Hematopoietic multipotent progenitor cell treated with erythropoietin and hydrocortisone succinate and interleukin-3 and kit ligand, for 17 days (in vitro differentiated cells): ENCODE measurements around the gene SFSWAP.
"Not testable (repeated sequence)": the region's sequence is repeated elsewhere in the genome, so short reads cannot be mapped to it uniquely, and the experiment has no call there.

Experiments used
- DNase-seq: peaks from one replicate; pipeline ENCODE4 v3.0.0-alpha.2; 2015; ENCODE audit warnings: low spot score

SFSWAP gene

DNA sequence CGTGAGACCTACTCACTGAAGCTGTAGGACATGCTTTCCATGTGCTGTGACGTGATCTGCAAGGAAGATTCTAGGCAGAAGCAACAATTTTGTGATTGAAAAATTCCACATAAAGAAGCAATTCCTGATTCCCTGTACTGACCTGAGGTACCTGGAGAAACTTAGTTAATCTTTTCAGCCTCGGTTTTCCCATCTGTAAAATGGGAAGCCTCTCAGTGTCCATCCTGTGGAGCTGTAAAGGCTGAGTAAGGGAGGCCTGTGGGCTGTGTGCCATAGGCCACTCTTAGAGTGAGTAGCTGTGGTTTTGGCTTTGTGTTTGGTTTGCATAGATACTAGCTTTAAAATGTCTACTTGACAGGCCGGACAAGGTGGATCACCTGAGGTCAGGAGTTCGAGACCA is 50.7 kb downstream of the SFSWAP start:
- DNase-seq = no peak

DNA sequence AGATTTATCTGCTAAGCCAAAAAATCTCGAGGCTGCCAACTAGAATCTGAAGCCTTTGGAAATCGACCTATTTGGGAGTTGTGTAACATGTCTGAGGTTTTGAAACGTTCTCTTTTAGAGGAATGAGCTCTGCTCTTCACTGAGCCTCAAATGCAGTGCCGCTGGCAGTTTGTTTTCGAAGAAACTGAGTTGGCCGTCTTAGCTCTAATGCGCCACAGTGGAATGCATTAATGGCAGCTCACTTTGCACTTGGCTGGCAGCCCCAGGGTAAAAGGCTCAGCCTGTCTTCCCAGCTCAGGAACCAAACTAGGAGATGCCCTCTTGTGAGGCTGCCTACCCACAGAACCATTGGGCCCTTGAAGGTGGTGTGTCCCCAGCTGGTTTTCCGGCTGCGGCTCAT is 53.8 kb downstream of the SFSWAP start:
- no peak for DNase-seq

DNA sequence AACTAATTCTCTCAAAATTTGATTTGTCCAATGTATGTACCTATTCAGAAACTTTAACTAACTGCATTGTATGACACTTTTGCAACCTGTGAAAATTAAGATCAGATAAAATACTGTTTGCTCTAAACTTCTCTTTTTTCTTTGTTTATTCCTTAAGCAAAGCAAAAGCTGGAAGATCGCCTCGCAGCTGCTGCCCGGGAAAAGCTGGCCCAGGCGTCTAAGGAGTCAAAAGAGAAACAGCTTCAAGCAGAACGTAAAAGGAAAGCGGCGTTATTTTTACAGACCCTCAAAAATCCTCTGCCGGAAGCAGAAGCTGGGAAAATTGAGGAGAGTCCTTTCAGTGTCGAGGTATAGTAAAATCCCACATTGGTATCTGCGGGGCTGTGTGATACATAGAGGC is 55.1 kb downstream of the SFSWAP start:
- no peak for DNase-seq

DNA sequence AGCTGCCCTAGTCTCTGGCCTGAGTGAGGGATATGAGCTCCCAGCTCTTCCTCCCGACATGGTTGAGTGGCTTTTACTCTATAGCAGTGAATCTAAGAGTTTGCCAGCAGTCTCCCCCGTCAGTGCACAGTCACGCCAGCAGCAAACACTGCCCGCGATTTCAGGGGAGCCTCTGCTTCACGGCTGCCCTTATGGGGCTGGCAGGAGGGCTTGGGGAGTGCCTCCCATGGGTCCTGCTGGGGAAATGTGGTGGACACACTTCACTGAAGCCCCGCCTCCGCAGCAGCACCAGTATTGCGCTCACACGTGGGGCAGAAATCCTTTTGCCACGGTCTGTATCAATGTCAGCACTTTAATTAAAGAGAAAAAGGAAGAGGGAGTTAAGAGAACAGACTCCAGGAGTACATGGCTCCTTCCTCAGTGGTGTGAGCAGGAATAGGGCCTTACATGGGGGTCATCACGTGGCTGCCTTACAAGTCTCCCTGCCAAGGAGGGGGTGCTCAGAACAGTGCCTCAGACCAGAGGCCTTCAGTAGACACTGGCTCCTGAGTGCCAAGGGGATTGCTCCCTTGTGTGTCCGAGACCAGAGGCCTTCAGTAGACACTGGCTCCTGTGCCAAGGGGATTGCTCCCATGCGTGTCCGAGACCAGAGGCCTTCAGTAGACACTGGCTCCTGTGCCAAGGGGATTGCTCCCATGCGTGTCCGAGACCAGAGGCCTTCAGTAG is 55.7 kb downstream of the SFSWAP start:
- DNase-seq = no peak

DNA sequence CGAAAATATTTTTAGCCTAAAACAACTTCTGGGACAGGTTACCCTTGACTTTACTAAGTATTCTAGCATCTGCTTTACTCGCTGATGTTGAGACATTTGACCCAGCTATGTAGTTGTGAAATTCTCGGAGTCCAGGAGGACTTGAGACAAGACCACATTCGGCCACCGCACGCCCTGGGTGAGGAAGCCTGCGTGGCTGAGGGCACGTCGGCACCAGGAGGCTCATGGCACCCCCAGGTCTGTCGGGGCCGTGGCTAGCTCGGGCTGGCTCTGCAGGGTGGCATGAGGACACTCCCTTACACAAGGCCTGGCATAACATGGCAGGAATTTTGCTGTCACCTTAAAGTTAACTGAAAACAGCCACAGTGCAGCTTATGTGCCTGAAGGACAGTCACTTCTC is 59.2 kb downstream of the SFSWAP start:
- no peak for DNase-seq

DNA sequence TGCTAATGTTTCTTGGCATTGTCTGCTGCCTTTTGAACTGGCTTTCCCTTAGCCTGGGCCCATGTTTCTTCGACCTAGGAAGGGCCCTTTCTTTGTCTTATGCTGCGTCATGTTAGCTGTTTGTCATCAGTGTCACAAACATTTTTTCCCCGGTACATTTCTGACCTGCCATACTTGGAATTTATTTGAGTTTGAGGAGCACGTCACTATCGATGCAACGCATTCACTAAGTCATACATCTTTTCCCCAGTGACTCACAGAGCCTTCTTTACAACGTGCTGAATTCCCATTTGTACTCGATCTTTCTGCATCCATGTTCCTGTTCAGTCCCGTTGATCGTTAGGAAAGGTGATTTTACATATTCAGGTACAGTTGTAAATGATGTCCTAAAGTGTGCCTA is 61.1 kb downstream of the SFSWAP start:
- DNase-seq = no peak

DNA sequence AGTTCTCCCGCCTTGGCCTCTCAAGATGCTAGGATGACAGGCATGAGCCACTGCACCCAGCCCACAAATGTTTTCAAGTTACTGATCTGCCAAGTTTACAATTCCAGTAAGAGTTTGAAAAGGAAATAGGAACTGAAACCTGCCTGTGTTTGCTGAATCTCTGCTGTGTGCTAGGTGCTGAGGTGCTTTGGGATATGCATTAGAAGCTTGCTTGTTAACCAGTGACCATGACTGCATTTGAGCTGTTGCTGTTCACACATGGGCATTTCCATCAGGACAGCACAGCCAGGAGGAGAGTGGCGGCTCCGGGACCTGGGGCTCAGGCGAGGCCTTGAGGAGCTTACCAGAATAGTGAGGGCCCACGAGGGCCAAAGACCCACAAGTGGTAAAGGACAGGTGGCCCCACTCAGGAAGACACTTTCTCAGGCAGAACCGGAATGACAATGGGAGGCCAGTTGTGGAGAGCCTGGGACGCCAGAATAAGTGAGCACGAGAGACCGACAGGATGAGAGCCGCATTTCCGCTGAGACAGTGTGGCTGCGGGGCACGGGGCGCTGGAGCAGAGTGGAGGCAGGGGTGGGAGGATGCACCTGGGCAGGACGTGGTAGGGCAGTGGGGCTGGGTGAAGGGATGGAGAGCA is 62.8 kb downstream of the SFSWAP start:
- no peak for DNase-seq

DNA sequence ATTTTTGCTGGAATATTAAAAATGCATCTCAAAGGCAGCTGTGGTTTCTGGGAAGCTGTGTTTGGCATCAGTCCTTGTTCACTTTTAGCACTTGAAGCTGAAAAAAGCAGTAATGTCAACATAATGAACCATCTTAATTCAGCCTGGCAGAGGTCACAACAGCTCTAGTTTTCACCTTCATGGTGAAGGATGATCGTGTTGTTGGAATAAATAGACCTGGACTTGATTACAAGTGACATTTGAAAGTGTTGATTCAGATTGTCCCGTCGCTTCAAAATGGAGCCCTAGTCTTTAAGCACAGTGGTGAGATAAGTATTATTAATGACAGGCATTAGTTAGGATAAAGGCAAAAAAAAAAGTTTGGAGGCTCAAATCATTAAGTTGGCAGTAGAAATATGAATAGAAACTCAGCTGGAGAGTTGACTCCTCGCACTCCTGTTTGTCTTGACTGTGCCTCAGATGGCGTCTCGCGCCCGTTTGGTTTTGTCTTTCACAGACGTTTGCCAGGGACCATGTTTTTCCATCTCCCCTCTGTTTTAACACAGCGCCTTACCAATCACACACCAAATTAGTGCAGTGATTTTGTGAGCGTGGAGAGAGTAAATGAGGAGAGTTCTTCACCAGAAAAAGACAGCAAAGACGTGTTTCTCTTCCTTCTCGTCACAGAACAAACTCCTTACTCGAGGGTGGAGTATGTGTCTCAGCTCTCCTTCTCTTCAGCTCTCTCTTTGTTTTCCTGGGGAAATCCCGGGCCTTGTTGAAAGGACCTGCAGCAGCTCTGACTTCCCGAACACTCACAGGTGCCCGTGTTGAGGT is 63.9 kb downstream of the SFSWAP start:
- no peak for DNase-seq

DNA sequence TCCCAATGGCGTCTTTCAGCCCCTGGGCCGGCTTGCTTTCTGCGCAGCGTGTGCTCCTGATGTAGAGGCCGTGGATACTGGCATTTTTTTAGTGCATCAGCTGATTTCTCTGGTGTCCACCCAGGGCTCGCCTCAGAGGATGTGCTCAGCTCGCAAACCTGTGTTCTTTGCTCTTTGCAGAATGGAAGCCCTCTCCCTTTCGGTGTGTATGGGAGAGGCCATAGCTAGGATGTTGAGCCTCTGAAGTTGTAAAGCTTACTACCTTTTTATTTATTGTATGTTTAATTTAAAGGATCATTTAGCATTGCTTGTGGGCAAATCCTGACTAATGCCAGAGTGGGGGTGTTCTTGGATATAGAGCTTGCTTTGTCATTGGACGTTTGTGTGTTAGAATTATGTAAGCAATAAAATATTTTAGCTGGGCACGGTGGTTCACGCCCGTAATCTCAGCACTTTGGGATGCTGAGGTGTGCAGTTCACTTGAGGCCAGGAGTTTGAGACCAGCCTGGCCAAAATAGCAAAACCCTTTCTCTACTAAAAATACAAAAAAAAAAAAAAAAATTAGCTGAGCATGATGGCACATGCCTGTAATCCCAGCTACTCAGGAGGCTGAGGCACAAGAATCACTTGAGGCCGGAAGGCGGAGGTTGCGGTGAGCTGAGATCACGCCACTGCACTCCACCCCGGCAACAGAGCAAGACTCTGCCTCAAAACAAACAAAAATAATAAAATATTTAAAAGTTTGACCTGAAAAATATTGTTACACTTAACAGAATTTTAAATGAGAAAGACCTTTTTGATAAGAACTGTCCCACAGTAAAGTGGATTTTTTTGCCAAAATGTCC is 64.7 kb downstream of the SFSWAP start:
- DNase-seq = no peak

DNA sequence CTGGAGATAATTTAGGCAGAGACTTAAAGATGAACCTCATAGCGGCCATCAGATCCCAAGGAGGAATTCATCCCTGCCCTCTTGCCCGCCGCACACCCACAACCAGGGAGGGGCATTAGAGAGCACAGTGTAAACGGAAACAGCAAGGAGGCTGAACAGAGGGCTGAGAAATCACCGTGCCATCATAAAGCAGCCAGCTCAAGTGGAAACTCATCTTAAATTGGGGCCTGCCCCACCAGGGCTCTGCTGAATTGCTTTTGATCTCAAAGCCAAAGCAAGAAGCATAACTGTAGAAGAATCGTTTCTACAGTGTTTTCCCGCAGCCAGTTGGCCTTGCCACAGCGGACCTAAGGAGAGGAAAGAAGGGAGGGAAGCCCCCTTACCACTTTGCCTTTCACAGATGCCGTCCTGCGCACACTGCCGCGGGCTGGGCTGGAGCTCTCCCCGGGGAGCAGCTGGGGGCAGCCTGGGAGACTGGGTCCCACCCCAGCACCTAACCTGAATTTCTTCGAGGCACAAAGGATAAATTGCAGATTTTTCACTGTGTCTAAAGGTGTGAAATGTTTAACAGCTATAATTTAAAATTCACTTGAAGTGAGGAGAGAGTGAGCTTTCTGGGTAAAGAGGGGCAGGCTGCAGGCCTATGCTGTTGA is 65.5 kb downstream of the SFSWAP start:
- DNase-seq = no peak

DNA sequence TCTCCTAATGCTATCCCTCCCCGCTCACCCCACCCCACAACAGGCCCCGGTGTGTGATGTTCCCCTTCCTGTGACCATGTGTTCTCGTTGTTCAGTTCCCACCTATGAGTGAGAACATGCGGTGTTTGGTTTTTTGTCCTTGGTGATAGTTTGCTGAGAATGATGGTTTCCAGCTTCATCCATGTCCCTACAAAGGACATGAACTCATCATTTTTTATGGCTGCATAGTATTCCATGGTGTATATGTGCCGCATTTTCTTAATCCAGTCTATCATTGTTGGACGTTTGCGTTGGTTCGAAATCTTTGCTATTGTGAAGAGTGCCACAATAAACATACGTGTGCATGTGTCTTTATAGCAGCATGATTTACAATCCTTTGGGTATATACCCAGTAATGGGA is 66.4 kb downstream of the SFSWAP start:
- not testable (repeated sequence) for DNase-seq

DNA sequence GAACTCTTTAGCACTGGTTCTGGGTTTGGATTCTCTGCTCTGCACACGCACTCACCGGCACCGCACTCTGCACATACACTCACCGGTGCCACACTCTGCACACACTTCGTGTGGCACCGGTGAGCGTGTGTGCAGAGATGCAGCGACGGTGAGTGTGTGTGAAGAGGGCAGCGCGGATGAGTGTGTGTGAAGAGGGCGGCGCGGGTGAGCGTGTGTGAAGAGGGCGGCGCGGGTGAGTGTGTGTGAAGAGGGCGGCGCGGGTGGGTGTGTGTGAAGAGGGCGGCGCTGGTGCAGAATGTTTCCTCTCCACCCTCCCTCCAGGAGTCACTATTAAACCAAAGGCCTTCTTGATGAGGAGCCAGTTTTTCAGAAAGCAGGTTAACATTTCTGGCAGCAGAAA is 68.1 kb downstream of the SFSWAP start:
- no peak for DNase-seq

DNA sequence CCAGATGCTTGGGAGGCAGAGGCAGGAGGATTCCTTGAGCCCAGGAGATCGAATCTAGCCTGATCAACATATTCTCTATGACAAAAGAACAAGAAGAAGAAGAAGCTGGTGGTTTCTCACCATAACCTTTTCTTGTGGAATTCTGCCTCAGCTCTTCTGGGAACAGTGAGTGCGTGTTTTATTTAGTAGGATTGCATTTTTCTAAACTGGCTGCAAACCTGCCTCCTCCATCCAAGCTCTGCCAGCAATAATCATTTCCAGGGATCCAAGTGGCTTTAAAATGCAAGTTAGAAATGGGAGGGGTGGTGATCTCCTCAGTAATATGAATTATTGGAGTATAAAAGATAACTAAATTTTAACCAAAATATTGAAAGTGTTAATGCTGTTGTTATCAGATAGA is 71.2 kb downstream of the SFSWAP start:
- no peak for DNase-seq

DNA sequence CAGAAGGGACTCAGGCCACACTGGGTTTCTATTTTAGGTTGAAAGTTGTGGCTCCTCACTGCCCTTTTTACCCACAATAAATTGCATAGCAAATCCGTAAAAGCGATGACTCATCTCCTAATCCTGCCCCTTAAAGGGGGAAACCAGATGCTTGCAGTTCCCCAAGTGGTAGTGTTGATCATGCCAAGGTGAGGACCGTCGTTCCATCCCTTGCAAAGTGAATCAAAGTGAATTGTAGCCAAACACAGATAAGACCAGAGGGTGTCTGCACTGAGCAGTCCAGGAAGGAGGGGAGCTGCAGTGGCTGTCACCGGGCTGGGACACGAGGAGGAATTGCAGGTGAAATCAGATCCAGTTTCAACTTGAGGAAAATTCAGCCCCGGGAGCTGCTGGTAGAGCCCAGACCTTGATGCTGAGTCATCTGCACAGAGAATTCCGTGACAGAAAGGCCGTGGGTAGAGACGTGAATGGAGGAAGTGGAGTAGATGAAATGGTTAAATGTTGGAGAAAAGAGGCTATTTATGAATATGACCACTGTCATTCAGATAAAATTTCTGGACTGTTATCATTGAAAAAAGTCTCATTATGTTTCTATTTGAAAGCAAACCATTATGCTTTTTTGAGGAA is 73.1 kb downstream of the SFSWAP start:
- DNase-seq = no peak

DNA sequence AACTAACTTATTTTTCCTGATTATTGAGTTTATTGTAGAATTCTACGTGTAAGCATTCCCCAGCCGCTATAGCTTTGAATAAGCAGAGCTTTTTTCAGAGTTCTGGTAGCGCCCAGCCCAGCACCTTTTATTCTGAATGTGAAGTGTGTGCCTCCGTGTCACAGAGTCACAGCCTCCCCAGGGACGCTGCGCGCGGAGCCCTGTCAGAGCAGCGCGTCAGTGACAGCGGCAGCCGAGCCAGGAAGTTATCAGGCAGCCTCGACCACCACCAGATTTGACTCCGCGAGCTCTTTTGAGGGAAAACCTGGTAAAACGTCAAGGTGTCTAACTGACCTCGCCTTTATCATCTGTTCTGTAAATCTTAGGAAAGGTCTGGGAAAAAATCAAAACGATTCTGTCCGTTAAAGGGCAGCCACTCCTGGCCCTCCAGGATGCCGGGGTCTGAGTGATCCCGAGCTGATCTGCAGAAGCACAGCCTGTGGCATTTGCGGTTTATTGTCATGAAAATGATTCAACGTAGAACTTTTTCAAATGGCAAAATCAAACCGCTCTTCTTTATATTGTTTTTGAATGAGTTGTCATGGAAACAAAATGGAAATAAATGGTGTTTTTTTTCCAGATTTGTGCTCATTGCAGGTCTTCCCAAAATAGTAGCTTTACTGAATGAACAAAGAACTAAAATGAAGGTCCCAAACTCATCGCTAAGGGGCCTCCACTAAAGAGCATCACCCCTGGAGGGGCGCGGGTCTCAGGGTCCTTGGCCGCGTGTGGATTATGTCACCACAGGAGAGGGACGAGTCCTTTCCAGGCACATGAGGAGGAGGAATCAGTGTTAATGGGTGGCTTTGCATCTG is 74.2 kb downstream of the SFSWAP start:
- no peak for DNase-seq

DNA sequence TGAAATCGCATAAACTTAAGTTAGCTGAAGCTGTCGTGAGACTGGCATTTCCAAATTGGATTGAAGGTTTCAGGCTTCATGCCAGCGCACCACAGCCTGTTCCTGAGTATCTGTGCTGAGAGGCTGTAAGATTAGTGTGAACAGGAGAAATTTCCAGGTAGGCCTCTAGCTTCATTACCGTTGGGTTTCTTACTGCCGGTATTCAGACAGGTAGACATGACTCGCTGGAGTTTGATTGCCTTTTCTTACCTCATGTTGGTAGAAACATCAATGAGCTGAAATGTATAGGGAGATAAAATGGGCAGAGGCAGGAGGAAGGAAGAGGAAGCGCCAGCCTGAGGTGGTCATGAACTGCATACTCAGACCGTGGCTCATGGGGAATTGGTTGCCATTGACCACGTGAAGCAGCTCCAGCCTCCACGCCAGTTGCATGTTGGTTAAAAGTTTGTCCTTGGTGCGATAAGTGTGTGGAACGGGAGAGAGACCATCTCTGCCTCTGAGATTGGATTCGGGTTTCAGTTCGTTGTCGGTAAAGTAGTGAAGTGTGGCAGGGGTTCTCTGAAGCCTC is 75.0 kb downstream of the SFSWAP start:
- DNase-seq = no peak

DNA sequence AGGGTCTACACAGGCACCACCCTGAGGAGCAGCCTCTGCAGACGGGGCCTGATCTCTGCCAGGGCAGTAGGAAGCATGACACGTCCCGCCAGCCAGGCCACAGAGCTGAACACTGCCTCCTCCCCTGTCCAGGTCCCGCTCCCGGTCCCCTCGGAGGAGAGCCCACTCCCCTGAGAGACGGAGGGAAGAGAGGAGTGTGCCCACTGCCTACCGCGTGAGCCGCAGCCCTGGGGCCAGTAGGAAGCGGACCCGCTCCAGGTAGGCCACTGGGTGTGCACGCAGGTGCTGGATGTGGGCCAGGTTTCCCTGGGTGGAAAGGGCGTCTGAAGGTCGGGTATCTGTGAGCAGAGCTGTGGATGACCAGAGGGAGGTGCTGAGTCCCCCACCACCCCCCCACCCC is 75.4 kb downstream of the SFSWAP start:
- DNase-seq = no peak

DNA sequence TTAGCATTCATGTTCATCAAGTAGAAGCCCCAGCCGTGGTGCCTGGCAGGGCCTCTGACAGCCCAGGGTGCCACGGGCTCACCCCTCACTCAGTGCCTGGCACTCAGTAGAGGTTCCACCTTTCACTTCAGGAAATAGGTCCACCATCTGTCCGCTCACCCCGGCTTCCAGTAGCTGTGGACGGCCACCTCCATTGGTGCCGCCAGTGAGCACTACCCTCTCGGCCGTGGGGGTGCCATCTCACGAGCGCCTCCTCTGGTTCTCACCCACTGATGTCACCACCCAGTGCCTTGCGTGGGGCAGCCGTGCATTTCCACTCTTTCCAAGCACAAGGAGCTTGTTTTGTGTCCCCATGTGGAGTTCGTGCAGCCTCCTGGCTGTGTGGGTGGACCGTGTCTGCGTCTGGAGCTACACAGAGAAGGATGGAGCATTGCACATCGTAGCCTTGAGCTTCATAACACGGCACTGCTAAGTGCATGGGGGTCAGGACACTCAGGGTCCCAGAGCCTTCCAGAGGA is 76.3 kb downstream of the SFSWAP start:
- no peak for DNase-seq

DNA sequence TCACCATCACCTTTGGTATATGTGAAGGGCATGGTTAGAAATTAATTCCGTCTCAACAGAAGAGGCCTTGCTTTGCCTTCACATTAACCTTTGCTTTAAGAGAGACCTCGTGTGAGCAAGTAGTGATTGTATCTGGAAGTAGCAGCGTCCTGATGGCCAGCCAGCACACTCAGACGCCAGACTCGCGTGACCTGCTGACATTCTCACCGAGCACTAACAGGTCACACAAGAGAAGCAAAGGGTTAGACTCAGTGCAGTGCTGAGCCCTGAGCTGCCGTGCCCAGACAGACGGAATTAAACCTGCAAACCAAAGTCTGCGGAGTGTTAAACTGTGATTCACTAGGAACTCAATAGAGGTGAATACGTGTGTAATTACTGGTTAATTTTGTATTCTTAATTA is 77.2 kb downstream of the SFSWAP start:
- DNase-seq = no peak

DNA sequence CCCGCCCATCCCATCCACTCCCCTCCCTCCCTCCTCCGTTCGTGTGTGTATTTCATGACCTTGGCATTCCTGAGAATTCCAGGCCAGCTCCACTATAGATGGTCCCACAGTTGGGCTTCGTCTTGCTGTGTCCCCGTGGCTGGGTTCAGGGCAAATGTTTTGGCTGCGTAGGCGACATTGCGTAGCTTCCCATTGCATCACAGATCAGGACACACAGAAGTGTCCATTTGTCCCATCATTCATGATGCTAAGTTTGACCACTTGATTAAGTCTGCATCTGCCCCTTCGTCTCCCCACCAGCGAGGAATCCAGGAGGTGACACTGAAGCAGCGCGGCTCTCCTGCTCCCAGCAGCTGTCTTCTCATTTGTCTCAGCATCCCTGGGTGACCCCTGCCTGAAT is 78.7 kb downstream of the SFSWAP start:
- DNase-seq = no peak
